GM21447 (cell line): ENCODE data around the gene CLN6.
"Not testable (repeated sequence)": the region's sequence is repeated elsewhere in the genome, so short reads cannot be mapped to it uniquely, and the experiment has no call there.

Experiments
- ATAC-seq: cut with Tn5 transposase; IDR thresholded peaks from one replicate; pipeline ENCODE4 v1.9.1; 2021; ENCODE audit not compliant: unreplicated experiment

Gene CLN6

DNA sequence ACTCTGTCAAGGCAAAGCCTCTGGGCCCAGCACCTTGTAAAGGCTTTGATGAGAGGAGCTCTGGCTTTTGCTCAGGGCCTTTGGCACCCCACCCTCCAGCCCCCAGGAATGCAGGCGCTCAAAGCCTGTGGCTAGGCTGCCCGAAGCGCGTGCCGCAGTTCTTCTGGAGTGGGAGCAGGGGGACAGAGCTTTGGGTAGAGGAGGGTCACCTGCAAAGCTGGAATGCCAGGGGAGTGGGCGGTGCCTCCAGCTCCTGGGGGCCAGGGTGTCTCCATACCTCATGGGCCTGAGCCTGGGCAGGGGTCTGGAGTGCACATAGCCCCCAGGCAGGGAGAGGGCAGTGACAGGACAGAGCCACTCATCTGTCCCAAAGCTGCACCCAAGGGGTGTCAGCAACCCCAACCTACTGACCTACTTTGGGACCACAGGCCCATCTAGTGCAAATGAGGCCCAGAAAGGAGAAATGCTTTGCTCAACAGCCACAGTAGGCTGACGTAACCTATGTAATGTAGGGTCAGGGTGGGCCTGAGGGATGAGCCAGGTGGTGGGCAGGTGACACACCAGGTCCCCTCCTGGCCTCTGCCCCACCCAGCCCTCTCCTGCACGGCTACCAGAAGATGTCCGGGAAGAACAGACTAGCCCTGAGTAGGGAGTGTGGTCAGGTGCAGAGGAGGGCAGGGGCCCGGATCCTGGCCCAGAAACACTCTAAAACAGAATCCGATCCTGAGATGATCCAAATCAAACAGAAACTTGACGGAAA lies 22.2 kb downstream of the CLN6 start:
- ATAC-seq: no peak

DNA sequence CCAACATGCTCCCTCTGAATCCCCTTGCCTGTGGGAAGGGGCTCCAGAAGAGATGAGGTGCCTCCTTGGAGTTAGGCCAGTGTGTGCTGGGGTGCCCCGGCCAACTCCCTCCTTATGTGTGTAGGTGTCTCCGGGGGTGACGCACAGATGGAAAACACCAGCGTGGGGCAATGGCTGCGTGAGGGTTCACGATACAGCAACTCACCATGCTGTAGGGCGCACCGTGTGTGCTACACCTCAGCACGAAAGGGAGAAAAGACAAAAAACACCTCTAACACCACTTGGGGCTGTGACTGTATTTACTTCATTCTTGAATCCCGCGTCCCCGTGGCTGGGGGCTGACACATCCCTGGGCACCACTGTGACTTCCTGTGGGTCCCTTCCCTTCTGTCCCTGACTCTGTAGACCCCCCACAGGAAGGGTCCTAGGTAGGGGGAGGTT lies 22.8 kb downstream of the CLN6 start:
- no peak for ATAC-seq

DNA sequence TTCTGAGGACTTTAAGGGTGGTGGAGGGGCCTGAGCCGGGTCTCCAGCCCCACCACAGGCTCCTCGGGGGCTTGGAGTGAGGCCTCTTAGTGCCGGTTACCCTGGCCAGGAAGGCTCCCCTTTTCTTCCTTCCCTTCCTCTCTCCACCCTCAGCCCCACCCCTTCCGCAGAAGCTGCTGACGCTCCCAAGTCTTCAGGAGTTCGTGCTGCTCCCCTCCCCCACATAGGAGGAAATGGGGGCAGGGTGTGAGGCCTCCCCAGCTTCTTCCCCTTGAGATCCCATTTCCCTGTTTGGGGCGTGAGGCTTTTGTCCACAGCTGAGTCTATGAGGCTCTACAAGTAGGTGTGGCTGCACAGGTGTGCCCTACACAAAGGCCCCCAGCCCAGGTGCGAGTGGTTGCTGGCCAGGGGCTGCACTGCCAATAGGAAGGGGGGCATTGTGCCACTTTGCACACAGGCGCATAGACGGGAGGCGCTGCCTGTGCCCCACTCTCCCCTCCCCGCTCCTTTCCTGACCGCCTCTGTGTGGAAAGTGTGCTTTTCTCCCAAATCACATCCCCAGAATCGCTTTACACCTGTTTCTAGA lies 23.5 kb downstream of the CLN6 start:
- no peak for ATAC-seq

DNA sequence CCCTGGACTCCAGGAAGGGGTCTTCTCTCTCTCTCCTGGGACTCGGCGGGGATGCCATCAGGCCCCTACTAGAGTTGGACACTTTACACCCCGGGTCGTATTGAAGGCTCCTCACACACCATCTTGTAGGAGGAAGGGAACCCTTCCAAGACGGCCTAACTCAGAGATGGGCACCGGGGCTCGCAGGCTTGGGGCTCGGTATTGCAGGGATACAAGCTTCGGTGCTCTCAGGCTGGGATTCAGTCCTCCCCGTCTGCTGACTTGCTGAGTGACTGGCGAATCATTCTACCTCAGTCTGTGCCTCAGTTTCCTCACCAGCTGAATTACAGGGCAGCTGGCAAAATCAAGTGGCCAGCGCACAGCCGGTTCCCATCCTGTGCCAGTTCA lies 24.0 kb downstream of the CLN6 start:
- no peak for ATAC-seq

DNA sequence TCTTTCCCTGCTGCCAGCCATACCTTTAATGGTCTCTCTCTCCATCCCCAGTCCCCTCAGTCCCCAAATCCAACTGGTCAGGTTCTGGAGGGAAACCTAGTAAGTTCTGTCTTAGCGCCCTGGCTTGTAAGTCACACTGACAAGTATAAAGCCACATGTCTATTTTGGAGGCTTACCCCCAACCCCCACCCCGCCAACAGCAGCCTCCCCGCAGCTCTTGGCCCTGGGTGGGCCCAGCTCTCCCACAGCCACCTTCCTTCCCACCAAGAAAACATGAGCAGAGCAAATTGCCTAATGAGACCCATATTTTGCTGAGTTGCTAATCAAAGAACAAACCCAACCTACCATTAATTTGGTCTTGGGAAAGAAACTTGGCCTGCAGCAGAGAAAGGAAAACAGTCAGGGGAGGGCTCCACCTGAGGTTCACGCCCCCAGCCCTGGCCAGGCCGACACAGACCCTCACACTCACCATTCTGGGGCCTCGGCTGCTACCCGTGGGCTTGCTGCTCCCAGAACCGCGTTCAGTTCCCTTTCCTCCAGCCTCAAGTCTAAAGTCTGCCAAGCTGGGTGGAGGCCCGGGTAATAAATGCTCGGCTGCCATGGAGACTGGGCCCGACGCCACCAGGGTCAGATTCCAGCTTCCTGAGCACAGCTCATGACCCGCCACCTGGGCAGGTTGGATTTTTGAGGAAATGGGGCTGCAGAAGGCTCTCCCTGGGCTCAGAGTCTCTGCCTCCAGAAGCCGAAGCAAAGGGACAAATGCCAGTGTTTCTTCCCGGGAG lies 24.6 kb downstream of the CLN6 start, which contains the start of gene CALML4:
CALML4 (minus strand) TSS at position 557 of the 782 bp plus-strand sequence; CDS start at position 472, 85 bp downstream.
- ATAC-seq: no peak

DNA sequence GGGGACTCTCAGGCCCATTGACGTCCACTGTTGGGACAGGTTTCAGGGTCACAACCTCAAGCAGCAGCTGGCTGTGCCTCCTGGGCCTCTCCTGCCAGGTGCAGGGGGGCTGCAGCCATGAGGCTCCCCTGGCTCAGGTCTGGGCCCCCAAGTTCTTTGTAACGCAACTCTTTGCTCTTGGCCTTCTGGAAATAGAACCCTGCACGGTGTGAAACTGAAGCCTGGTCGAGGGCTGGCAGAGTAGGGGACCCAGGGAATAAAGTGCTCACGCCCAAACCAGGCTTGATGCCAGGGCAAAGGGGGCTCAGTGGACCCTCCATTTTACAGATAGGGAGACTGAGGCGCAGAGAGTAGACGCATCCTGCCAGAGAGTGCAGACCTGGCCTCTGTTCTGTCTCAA lies 25.2 kb downstream of the CLN6 start:
- ATAC-seq: no peak

DNA sequence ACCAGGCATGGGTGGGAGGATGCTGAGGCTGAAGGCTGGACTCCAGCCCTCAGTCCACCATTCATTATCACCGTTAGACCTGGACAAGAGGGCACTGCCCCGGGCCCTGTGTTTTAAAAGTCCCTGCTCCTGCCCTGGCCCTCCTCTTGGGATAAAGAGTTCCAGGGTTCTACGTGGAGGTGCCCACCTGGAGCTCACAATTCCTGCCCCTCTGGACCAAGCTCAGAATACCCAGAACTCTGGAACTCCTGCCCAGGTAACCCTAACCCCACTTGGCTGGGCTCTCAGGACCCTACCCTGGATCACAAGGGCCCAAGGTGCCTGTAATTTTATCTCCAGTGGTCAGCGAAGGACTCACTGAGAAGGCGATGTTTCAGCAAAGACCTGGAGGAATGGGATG lies 25.6 kb downstream of the CLN6 start:
- ATAC-seq: no peak

DNA sequence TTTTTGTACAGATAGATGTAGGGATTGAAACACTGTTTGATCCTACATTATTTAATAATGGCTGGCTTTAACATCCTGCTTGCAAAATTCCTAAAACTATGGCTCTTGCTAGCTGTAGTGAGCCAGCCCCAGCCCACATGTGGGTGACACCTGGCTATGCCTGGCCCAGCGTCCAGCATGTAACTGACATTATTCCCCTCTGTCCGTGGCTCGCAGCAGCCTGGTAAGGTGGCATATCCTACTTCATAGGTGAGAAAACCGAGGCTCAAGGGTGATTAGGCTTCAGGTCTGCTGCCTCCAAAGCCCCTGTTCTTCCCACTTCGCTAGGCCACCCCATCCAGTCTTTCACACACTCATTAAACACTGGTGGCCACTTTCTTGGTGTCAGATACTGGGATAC lies 26.0 kb downstream of the CLN6 start:
- no peak for ATAC-seq

DNA sequence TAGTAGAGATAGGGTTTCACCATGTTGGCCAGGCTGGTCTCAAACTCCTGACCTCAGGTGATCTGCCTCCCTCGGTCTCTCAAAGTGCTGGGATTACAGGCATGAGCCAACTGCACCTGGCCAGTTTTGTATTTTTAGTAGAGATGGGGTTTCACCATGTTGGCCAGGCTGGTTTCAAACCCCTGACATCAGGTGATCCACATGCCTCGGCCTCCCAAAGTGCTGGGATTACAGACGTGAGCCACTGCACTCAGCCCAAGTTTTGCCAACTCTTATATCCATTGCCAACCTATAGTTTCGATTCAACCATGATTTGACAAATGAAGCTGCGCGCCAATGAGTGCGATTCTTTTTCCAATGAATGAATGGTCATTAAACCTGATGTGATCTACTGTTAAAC lies 26.5 kb downstream of the CLN6 start:
- ATAC-seq: not testable (repeated sequence)

DNA sequence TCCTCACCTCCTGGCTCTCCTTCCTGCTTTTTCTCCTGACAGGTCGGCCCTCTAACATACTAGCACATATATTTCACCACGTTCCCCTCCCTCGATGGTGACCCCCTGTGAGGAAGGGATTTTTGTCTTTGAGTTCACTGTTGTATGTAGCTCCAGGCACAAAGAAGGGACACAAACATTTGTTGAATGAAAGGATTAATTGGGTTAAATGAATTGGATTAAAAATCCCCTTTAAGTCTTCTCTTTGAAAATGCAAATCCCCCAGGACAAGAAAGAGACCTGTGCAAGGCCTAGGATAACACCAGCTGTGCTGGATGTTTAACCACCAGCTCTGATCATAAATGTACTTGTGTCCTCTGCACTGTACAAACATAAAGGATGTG lies 27.7 kb downstream of the CLN6 start:
- no peak for ATAC-seq

DNA sequence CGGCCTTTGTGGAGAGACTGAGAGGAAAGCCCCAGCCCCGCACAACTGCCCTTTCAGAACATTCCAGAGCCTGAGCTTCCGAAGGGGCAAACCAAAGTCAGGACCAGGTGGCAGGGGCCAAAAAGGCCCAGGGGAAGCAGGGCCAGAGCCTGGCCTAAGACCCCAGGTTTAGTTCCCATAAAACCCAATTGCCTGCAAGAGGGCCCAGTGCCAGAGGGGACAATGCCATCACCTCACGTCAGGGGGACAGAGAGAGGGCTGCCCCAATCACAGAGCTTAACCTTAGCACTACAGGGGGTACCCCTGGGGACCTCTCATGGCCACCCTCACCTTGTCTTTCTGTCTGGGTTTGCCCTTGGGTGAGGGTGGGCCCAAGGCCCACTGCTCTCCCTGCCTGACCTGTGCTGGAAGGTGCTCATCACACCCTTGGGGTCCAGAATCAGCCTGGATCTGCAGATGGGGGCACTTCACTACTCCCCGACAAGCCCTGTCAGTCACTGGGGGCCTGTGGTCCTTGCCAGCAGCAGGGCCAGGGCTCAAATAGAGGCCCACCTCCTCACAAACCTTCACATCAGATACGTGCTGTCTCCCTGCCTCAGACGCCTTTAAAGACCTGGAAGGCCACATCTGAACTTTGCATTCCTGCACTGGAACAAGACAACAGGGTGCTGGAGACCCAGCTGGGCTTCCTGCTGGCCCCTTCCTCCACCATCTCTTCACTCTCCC lies 28.2 kb downstream of the CLN6 start:
- no peak for ATAC-seq

DNA sequence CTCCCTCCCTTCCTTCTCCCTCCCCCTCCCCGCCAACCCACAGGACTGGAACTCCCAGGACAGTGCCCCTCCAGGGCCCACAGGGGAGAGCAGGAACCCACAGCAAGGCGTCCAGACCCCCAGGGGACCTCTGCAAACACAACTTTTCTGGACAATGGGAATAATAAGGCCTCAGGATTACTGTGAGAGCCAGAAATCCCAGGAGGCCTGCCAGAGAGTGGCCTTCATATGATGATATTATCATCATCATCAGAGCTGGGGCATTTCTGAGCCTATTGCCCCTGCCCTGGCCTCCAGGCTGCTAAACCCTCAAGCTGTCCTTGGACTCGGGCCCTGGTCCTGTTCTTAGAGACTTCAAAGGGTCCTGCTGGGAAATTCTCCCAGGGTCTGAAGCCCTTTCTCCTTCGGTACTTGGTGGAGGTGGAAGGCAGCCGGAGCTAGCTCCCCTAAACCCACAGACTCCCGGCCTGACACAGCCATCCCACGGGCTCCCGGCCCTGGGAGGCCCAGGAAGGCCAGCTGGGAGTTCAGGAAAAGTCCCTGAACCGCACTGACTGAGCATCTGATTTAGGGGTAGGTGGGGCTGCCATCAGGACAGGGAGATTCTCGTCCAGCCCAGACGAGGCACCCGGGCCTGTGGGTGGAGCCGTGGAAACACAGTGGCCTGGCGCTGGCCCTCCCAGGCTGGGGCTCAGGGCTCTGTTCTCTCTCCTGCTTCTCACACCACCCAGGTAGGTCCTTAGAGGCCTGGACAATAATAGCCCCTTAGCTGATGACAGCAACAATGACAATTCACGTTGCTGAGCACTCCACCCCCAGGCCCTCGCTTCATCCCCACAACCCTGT lies 29.3 kb downstream of the CLN6 start:
- no peak for ATAC-seq

DNA sequence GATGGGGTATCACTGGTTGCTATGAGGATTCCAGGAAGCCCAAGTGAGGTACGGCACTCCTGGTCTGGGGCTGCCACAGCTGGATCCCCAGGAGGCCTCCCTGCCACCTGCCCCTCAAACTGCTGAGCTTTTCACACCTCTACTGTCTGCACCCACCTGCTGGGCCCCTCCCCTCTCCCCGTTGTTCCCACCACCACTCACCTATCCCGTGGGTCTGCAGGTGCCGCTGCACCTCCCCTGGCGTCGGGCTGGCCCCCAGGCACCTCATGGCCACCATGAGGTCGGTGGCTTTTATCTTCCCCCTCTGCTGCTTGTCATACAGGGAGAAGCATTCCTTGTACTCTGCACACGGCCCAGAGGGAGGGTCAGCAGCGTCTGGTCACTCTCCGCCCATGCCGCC lies 30.2 kb downstream of the CLN6 start:
- ATAC-seq: no peak

DNA sequence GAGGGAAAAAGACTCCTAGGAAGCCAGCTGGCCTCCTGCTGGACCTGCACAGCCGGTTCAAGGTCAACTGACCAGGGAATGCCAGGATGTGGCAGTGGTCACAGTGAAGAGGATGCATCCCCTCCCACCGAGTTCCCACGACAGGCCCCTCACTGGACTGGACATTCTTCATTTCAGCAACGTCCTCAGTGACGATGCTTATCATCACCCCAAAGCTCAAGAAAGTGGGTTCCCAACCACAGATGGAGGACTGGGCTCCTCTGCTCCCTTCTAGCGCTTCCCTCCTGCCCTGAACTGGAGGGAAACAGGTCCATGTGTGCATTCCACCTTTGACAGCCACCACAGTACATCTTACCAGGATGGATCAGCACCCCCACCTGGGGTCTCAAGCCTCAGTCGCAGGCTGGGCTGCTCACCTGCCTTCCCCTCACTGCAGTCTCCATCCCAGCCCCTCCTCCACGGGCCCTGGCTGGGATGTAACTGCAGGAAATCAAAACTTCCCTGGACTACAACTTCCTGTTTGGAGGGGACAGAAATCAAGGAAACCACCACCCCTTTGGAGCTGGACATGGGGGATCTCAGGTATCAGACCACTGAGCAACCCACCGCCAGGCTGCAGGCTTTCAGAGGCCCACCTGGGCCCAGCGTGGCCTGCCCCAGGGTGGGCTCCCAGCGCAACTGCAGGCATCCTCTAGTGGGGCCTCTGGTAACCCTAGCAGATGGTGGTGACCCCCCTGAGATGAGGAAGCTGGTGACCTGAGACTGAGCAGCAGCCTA lies 31.7 kb downstream of the CLN6 start:
- no peak for ATAC-seq

DNA sequence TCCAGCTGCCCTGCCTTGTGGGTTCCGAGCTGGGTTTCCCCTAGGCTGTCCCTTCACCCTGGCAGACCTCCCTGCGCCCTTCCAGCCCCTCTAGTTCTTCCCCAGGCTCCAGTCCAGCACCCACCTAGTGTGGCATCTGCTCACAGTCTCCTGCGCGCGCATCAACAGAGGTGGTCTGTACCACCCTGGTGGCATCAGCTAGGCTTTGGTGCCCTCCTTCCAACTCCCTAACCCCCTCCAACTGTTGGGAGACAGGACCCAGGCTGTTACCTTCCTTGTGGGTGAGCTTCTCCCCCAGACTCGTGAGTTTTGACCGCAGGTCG lies 32.4 kb downstream of the CLN6 start:
- no peak for ATAC-seq

DNA sequence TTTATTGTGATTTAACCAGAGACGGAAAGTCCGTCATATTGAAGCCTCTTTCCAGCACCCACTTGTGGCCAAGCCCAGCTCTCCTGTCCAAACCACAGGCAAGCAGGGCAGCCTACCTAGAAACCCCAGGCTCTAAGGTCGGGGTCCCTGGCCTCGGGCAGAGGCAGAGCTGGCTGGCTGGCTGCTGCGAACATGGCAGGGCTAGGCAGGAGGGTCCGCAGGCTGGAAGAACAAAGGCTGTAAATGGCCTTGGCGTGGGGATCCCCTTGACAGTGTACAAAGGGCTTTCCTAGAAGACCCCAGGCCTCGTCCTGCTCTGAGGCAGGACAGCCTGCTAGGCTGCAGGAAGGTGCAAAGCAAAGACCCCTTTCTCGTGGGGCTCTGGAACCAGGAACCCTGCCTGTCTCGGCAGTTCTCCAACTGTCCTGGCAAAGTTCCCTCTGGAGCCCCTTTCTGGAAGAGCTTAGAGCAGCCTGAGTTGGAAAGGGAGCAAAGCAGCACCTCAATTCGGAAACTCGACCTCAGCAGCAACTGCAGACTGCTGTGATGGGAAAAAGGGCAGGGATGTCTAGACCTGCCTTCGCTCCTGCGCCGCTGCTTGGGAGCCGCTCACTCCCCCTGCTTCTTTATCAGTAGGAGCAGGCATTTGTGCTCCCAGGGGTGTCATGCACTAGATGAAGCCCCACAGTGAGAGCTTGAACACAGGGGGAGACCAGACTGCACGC lies 32.9 kb downstream of the CLN6 start:
- ATAC-seq: no peak

DNA sequence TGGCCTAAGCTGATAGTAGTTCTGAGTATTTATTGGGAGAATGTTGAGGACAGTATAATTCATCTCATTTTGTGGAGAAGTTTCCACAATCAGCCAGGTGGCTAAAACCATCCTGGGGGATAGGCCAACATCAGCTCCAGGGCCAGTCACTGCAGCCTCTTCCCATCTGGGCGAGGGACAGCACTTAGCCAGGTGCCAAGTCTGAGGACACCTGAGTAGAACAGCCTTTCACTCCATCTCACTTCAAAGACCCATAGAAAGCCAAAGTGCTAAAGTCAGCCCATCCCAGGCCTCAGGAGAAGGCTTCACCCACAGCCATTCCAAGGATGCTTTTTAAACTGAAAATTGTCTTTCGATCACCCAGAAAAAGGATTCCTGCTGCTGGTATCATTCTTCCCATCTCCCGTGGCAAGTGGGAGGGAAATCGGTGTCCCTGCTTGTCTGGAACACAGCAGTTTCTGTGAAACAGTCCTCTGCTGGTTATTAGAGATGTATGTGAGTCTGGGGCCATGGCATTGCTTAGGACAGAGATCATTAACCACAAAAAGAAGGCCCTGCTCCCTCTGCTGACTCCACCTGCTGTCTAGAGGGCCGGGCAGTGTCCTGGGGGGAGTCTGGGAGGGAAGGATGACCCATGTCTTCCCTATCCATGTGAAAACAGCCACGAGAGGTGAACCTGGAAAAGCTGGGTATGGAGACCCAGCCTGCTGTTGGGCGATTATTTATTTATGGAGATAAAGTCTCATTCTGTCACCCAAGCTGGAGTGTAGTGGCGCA lies 34.0 kb downstream of the CLN6 start:
- no peak for ATAC-seq

DNA sequence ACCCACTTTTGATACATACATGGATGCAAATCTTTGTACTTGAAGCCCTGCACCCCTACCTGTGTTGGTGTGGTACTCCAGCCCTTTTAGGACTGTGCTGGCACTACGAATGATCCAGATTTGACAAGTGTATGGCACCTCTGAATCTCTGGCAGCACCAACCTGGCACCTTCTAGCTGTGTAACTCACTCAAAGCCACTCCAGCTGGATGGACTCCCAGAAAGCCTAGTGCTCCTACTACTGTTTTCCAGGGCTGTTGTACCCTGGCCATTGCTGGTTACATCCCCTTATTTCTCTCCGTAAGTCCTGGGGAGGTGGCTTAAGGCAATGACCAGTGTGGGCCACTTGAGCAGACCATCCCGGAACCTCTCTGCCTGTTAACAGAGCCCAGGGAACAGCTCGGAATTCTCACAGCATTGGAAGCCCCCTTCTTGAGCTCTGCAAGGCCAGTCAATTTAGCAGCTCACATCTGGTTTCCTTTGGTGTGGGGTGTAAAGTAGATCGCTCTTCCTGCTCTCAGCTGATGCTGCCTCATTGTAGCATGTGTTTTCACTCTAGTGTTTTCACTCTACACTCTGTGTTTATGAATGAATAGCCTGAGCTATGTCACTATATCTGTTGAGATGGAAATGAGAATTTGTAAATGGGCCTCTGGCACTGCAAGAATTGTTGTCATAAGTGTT lies 36.6 kb downstream of the CLN6 start:
- ATAC-seq: no peak
